Occipital lobe (tissue), 2 donors: ENCODE measurements around the gene CACNB4. TPM values are rescaled to one million over a fixed set of nuclear protein-coding genes. Genes with fewer than 3 reads are reported as not detected.

Experiments used
- DNase-seq: peaks from one replicate; lab custom pipeline; 2025; lab: John Stamatoyannopoulos, UW
- total RNA-seq: library from RNA; depleted of rRNA; stranded (reverse); fragments of >200 nt; gene quantifications from one replicate; pipeline ENCODE4 v1.2.3, GENCODE V29; 2014

The CACNB4 gene
- total RNA-seq, 1 donor from 2014 or later: 70.2 TPM

DNA sequence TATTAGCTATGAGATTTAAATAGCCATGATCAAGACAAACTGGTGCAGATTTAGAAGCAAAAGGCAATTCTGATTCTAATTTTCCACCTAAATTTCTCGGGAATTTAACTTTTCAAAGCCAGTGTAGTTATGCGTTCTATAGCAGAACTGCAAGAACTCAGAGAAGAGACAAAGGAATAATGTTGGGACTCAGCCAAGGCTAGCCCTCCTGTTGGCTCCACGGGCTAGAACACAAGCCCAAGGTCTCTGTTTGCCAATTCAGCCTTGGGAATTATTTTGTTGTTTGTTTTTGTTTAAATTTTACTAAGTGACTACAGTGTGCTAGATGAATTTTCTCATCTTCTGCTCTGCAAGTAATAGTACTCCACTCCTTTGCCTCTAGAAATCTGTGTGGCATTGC, 121.2 kb downstream of the CACNB4 start:
- DNase-seq: no peak

DNA sequence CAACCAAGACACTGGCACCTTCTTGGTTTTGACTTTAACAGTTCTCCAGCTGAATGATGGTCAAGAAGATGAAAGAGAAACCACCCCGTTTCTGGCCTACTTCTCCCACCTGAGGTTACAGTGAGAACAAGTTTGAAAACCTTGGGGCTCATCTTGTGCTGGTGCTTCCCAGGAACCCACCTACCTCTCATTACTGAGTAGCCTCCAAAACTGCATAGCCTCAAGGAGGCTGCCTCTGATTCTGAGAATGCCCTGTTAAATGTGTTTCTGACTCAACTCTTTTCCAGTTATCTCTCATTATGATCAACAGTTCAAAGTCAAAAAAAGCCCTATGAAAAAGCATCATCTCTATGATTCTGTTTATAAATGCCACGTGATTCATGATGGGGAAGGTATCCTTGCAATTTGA, 121.9 kb downstream of the CACNB4 start:
- DNase-seq: no peak

DNA sequence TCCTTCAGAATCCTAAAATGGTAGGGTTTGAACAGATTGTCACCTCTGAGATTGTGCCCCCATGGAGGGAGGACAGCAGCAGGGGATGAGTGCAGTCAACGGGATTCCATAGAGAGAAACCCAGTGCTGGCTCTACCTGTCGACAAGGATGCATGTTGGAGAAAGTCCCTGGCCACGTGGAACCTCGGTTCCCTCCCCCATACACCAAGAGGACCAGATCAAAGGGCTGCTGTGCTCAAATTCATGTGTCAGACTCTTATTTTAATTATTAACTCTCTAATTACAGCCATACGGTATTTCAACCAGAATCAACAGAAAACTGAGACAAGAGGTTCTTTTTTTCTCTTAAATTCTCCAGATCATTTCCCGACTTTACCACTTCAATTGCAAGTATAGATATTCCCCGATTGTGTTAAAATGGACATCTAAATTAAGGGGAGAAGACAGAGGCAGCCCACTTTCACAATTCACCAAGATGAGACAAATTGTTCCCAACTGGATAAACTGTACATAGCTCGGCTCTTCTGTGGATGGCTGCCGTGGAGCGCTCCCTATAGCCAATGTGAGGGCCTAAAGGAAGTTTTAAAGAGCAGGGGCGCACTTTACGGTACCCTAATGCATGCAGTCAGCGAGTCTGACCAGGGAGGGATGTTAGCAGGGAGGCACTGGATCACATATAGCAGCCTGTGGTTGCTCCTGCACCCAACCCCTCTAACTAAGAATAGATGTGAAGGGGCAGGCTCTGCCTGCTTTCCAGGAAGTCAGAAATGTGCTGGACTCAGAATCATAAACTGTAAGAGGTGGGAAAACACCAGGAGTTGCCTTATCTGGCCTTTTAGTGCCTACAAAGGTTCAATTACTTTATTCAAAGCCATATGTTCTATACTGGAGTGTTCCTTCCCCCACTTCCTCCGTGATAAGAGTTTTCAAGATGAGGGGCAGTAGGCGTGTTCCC, 123.1 kb downstream of the CACNB4 start:
- no peak for DNase-seq

DNA sequence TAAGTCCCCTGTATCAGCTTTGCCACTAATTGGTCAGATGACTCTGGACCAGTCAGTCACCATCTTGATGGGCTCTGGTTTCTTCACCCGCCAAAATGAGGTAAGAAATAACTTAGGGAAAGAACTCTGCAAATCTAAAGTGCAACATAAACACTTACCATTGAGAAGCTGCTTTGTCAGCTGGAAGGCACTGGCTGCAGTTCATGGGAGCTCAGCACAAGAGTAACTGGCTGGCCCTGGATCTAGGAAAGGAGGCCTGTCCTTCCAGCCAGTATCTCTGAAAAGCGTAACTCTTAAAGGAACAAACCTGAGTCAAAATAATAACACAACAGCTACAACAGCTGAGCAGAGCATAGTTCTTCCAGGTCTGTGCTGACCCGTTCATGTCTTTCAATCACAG, 123.9 kb downstream of the CACNB4 start:
- no peak for DNase-seq

DNA sequence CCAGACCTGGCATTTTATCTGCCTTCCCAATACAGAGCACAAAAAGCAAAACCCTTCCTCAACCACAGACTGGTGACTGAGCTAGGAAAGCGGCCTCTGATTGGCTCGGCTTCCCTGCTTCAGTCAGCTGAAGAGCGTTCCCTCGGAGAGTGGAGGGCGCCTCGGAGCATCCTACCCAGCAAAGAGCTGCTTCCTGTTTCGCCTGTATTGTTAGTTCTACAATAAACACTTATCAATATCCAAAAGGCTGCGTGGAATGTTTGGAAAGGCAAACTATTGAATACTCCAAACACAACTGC, 125.0 kb downstream of the CACNB4 start:
- DNase-seq: peak; percentile 77

DNA sequence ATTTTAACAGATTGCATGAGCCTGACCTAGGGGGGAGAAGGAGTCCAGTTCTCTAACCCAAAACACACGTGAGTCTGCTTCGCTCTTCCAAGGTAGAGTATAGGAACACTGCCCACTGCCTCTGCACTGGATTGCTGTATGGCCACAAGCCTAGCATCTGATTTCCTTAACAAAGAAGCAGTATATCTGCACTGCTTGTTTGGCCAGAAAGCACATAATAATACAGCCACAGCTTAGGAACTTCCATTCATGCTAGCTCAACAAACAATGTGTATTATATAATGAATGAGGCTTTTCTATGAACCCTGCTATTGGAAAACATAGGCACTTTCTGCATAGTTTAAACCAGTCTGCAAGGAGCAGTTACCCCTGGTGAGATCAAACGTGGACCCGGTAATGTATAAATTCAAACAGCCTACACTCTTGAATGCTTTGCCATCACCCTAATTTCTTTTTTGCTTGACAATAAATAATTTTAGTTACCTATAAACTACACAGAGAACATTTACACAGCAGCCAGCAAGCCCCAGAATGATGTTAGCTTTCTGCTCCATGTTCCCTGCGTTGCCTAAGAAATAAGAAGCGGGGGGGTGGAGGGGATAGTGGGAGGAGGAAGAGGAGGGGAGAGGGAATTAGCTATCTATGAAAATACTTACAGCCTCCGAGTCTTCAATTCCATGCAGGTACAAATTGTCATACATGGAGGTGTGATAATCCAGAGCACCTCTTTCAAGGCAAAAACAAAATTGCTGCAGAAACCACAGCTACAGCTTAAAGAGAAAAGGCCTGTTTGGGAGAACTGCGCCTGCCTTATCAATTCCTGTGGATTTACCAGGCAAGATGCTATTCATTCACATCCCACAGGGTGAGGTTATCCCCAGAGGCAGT, 125.6 kb downstream of the CACNB4 start:
- DNase-seq: no peak

DNA sequence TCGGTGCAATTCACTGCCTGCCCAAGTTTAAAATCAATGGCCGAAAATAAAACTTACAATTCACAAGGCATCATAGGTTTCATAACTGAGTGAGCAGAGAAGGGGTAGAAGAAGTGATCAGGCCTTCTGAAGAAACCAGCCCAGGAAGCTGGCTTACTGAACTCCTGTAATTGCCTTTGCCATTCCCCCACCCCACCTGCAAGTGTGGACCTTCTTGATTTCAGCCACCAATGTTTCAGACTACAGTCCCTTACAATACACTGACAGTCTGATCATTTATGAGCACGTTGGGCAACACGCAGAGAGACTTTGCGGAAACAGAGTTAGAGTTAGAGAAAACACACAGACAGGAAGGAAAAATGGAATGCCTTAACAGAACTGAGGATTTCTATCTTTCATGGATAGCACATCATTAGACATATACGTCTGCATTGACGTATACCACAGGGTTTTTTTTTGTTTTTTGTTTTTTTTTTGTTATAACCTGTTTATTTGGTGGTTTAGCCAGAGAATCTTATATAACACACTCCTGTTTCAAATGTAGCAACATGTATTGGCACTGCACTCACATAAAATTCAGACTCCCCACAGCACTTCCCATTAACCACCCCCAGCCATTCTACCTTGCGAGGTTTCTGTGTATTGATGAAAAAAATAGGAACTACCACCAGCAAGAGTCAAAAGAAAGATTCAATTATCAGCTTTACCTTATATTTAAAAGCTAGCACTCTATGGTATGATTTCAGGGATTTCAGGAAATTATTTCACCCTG, 126.4 kb downstream of the CACNB4 start:
- peak; percentile 19 for DNase-seq

DNA sequence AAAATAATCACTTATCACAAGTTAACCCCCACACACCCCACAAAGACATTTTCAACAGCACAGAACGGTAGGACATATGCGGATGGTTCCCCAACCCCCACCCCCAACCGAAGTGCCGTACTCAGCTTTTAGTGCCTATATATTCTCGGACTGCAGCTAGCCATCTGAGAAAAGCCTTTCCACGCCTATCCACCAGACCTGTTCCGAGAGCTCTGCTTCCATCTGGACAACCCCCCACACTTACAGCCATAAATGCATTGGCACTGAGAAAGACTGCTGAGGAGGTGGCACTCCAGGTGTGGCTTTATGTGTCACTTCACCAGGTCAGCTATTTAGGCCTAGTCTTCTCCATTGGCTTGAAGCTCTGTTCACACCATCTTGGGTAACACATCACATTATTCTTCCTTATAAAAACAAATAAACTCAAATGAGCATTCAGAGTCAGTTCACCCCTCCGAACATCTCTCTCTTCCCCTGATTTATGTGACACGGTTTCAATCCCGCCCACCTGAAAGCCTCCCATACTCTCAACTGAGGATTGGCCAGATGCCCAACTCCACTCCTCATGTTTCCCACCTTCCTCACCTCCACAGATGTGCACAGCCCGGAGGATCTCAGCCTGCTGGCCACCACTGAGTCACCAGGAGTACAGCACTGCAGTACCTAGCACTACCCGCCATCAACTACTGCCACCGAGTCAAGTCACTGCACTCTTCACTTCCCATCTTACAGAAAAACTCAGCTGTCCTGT, 127.4 kb downstream of the CACNB4 start:
- DNase-seq: no peak

DNA sequence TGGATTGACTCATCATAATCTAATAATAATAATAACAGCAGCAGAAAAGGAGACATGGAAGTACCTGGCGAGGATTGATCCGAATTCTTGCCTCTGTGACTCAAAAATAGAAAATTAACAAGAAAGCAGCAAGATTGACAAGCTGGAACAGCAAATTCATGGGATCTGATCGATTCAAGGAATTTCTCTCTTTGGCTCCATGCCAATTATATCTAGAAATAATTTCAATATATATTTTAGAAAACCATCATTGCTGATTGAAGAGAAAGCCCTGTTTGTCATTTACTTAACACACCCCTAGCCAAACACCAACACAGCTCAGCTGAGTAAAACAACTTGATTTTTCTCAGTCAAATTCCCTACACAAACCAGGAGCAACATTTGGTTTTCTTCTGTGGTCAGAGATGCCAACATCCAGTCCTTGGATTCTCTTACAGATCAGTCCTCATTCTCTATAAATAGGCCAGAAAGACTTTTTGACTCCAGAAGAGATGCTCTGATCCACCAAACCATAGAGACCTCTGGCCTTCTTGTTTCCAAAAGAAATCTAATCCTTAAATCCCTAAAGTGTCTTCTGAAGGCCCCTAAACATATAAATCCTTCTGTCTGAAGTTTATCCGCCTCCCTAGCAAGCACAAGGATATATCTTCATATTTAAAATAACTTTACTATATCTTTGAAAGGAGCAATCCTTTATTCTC, 129.9 kb downstream of the CACNB4 start:
- no peak for DNase-seq

DNA sequence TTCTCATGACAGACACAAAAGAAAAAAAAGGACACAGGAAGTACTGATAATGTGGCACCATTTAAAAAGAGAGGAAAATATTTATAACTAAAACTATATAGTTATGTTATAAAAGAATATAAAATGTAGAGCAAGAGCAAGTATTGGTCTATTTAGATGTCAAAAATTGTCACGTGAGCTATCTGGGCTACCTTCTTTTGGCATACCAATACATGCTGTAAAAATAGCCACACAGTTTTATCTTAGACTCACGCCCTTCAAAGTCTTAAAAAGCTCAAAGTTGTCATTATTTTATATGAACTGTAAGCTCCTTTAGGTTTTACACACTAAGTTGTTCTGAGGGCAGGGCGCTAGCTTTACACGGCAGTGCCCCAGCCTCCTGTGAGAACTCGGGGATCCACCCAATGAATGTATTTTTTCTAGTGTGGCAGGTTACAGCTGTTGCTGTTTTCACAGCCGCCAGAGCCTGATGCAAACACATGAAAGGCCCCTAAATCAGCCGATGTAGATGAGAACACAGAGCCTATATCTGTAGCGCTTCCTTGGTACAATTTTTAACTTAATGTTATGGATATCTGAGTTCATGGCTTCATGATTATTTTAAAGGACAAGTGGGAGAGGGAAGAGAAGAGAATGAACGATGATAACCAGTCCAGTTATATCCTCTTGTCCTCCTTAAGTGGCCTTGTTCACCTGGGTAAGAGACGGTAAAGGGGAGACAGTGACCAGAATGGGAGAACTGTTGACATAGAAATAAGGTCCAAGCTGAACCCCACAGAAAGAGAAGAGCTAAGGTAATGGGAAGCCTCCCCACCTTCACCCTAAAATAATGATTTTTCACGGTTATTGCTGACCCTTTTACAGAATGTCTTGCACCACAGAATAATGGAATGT, 130.8 kb downstream of the CACNB4 start:
- DNase-seq: no peak

DNA sequence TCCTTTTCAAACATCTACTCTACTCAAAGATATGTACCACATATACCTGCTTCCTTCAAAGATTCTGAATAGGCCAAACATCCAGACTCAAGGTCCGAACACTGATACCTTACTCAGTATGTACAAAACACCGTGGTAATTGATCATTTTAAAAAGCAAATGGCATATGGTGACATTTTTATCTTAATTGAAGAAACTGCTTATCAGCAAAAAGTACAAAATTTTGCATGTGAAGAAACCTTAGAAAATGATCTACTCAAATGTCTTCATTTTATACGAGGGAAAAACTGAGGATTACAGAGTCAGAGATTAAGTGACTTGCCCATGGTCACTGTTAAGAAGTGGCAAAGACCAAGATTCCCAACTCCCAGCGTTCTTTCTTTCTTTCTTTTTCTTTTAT, 133.0 kb downstream of the CACNB4 start:
- no peak for DNase-seq

DNA sequence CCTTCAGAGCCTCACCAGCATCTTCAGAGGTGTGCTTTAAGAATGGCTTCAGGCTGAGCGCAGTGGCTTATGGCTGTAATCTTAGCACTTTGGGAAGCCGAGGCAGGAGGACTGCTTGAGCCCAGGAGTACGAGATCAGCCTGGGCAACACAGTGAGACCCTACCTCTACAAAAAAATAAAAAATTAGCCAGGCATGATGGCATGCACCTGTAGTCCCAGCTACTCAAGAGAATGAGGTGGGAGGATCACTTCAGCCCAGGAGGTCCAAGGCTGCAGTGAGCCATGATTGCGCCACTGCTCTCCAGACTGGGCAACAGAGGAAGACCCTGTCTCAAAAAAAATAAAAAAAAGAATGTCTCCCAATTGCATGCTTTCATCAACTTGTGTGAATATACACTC, 137.3 kb downstream of the CACNB4 start:
- DNase-seq: no peak

DNA sequence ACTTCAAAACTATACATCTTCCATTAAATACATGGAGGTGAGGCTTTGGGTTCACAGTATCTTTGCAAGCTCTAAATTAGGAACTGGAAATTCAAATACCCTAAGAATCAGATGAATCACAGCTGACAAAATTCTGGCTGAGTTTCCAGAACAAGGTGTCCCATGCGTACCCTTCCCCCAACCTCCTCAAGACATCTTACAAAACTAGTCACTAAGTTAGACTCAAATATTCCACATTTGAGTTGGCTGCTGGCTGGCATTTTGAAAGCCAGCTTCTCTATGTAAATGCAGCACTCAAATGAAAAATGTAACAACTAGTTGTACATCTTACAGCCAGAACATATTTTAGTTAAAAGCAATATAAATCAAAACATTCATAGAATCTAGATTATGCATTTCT, 139.6 kb downstream of the CACNB4 start:
- DNase-seq: no peak

DNA sequence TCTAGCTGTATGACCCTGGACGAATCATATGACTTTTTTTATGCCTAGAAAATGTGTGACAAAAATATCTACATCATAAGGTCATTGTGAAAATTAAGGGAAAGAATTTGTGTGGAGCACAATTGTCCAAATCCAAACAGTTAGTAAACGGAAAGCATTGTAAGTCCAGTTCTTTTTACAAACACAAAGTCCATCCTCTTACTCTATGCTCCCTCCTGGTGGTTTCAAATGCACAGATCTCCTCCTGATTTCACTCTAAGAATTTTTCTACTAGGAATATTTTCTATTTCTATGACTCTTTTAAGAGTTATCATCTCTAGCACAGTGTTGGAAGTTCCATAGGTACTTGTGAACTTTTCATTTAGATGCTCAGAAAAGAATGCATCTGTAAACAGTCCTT, 145.4 kb downstream of the CACNB4 start:
- DNase-seq: no peak

DNA sequence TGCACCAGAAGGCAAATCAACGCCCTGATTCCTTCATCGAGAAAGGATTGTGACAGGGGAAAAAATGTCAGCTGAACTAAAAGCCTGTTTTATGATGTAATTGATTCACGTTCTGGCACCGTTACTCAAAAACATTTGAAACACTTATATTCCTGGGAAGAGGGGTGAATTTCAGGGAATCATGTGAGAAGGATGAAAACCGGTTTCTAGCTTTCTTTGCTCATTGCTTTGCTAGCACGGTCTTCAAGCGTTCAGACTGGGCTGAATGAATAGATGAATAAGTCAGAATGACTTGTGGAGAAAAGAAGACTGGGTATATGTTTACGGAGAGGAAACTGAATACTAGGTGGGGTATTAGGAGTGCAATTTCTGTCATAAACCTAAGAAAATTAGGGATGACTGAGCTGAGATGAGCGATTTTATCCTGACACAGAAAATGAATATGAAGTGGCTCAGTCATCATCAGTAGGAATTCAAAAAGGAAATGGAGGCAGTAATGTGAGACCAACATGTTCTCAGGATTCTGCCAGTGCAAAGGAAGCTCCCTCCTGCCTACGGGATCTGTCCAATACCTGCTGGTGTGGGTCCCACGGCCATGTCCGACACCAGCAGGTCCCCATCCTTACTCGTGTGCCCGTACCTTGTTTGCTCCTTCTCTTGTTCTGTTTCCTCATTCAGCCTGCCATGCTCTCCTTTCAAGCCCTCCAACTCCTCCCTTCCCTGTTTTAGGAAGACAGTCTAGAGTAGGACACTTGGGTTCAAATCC, 146.0 kb downstream of the CACNB4 start:
- DNase-seq: no peak

DNA sequence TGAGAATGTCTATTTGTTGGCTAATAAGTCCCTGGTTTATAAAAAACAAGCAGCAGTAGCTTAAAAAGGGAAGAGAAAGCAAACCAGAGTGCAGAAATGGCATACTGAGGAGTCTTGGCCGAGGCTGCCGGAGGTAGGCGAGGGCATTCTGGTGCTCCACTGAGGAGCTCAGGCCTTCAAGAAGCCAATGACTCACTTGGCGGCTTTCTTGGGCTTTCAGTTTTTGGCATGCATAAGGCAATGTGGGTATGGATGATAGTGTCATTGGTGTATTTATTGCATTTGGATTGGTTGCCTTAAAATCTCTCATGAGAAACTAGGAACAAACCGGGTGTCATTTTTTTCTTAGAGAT, 151.1 kb downstream of the CACNB4 start:
- peak; percentile 53 for DNase-seq

DNA sequence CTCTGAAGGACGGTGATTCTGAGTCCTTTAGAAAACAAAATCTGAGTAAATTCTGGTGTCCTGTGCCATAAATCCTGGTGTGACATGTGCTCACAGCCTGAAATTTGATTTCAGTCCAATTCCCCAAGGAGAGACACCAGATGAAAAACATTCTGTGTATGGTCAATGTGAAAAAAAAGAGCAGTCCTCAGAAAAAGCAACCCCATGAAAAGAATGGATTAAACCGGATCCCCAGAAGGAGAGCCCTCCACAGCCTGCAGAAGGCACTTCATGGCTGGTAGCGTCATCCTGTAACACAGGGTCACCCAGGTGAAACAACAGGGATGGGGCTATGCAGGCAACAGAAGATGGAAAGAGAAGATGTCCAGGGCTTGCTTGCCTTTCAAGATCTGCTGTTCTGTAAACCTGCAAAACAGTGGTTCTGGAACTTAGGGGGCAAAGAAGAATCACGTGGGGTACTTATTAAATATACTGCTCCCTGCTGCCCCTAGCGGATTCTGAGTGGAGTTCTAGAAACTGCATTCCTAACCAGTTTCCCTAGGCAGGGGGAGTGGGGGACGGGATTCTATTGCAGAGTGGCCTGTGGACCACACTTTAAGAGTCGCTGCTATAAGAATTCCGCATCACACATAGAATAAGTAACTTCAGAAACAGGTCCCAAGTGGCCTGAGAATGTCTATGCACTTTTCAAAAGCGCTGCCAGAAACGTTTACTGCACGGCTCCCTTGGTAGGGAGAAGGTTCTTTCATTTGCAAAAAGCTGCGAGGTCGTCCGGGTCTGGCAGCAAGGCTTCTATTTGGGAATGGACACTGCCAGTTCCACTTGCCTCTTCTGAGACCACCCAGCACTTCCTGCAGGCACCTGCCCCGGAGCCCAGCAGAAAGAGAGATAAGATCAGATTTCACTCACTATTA, 151.7 kb downstream of the CACNB4 start:
- no peak for DNase-seq
